Common myeloid progenitor, CD34-positive (primary cell): Measurements from ENCODE around the gene FOLR2. TPM values are rescaled to one million over a fixed set of nuclear protein-coding genes. Genes with fewer than 3 reads are reported as not detected.
"Not testable (repeated sequence)": the region's sequence is repeated elsewhere in the genome, so short reads cannot be mapped to it uniquely, and the experiment has no call there.

ENCODE experiments used
- CTCF ChIA-PET: fragments of 350-600 bp; sonication (Branson Sonifier 250); formaldehyde crosslinking; loops from one replicate; lab custom pipeline; 2021; ENCODE audit warnings: antibody characterized with exemption; lab: Charles Lee
- POLR2A ChIA-PET: fragments of 350-600 bp; sonication (Branson Sonifier 250); formaldehyde crosslinking; loops from one replicate; lab custom pipeline; 2021; ENCODE audit warnings: antibody characterized with exemption; lab: Charles Lee
- DNase-seq, 3 donors: peaks; one replicate each; pipeline versions ENCODE4 v3.0.0 to v3.0.0-alpha.2; 2013
- H3K27ac ChIP-seq, 2 experiments: 1 replicate in 1 of 2; 2 replicates in 1 of 2; pipeline ENCODE4 v1.7.0; 2013; ENCODE audit warnings: inconsistent platforms in 2 of 2, low read length in 2 of 2, mild to moderate bottlenecking in 2 of 2, low read depth in 1 of 2, moderate library complexity in 1 of 2; ENCODE audit not compliant: severe bottlenecking in 2 of 2, insufficient read depth in 1 of 2, poor library complexity in 1 of 2
- H3K27me3 ChIP-seq, 5 experiments: replicated peaks in 2 of 5; 1 replicate in 3 of 5; 2 replicates in 2 of 5; pipeline versions ENCODE4 v1.6.1 to v1.7.0; 2013; ENCODE audit warnings: low read length in 4 of 5, mild to moderate bottlenecking in 2 of 5, moderate library complexity in 2 of 5, inconsistent platforms in 1 of 5; ENCODE audit not compliant: insufficient read depth in 5 of 5, control insufficient read depth in 4 of 5
- H3K36me3 ChIP-seq, 4 experiments: 1 replicate in 2 of 4; 2 replicates in 2 of 4; pipeline versions ENCODE4 v1.6.1 to v1.7.0; 2013; ENCODE audit warnings: low read length in 3 of 4, control low read depth in 1 of 4, mild to moderate bottlenecking in 1 of 4; ENCODE audit not compliant: control insufficient read depth in 4 of 4, insufficient read depth in 4 of 4
- H3K4me1 ChIP-seq, 4 experiments: 1 replicate in 3 of 4; 2 replicates in 1 of 4; pipeline versions ENCODE4 v1.6.1 to v1.7.1; 2013; ENCODE audit warnings: low read length in 3 of 4, mild to moderate bottlenecking in 3 of 4, control low read depth in 1 of 4, inconsistent platforms in 1 of 4, moderate library complexity in 1 of 4; ENCODE audit not compliant: control insufficient read depth in 4 of 4, insufficient read depth in 4 of 4; ENCODE audit errors: control extremely low read depth in 1 of 4
- H3K4me3 ChIP-seq, 7 experiments: 1 replicate in 4 of 7; 2 replicates in 3 of 7; pipeline versions ENCODE4 v1.5.1 to v1.7.0; 2013; ENCODE audit warnings: mild to moderate bottlenecking in 7 of 7, low read length in 6 of 7, moderate library complexity in 6 of 7, inconsistent platforms in 2 of 7, low read depth in 2 of 7, control low read depth in 1 of 7; ENCODE audit not compliant: insufficient read depth in 4 of 7, control insufficient read depth in 1 of 7; ENCODE audit errors: extremely low read depth in 1 of 7
- H3K9me3 ChIP-seq, 5 experiments: 1 replicate in 4 of 5; 2 replicates in 1 of 5; pipeline versions ENCODE4 v1.6.1 to v1.7.1; 2013; ENCODE audit warnings: low read length in 4 of 5, mild to moderate bottlenecking in 2 of 5, inconsistent platforms in 1 of 5, low read depth in 1 of 5, moderate library complexity in 1 of 5; ENCODE audit not compliant: control insufficient read depth in 4 of 5, insufficient read depth in 2 of 5; ENCODE audit errors: control extremely low read depth in 1 of 5
- WGBS: methylation state at CpG from one replicate; pipeline ENCODE4 v1.1.5; 2013; ENCODE audit not compliant: insufficient coverage; 5-methylcytosine and 5-hydroxymethylcytosine counted together
- polyA plus RNA-seq: library from polyadenylated mRNA; unstranded; fragments of 120-200 nt; gene quantifications from one replicate; pipeline ENCODE4 v1.2.1, GENCODE V29; 2013

Gene FOLR2
- 0.25 TPM for polyA plus RNA-seq

DNA sequence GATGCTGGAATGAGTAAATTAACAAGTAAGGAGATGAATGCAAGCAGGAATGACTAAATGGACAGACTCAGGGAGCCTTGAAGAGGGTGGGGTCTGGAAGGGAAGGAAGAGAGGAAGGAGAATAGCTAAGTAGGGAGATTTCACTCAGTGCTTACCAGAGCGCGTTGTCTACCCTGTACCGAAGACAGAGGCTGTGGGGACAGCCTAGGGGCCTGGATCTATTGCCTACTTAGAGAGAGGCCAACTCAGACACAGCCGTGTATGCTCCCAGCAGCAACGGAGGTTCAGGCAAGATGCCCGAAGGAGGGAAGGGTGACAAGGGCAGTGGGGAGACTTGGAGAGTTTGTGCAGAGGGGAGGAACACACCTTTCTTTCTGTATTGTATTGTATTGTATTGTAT, at the start of gene FOLR2:
Gene FOLR2, plus strand, starts transcription at position 157 of the 400 bp plus-strand sequence. CDS start 1,791 bp downstream, outside the sequence.
- Histone ChIP-seq H3K27ac (no peak within 1 kb of the TSS), H3K9me3 (no peaks in the 10 kb centered on the region), H3K4me1 (peaks cover 8 to 30% (median 24%) of the 10 kb centered on the region in 4 experiments), H3K4me3 (no peak within 1 kb of the TSS), H3K36me3 (no peaks in the 10 kb centered on the region), H3K27me3 (no peaks in the 10 kb centered on the region)
- ChIA-PET CTCF (interaction anchor here (0.8 to 2.2 kb wide), 3 partner anchors 12 to 73 kb away, joined by 3 to 9 read pairs (median 3); no protein-coding TSS in a partner anchor), POLR2A (interaction anchor here (0.6 kb wide), 1 partner anchor 190 kb away, joined by 3 read pairs; no protein-coding TSS in a partner anchor)
- 98% methylated on average over 6 of the region's 6 CpGs for WGBS
- no peak for DNase-seq

DNA sequence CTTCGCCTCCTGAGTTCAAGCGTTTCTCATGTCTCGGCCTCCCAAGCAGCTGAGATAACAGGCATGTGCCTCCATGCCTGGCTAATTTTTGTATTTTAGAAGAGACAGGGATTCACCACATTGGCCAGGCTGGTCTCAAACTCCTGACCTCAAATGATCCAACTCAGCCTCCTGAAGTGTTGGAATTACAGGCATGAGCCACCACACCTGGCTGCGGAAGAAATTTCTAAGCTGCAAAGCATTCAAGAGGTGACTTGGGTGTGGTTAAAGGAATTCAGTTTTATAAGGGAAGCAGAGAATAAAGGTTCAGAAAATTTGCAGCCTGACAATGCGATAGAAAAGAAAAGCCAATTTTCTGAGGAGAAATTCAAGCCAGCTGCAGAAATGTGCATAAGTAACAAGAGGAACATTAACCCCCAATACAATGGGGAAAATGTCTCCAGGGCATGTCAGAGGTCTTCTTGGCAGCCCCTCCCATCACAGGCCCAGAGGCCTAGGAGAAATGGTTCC, 47.5 kb upstream of the FOLR2 start:
- CTCF ChIA-PET = interaction anchor here (1.0 to 1.8 kb wide), 3 partner anchors 14 to 262 kb away, joined by 4 to 6 read pairs (median 5); no protein-coding TSS in a partner anchor
- H3K4me1 ChIP-seq, H3K4me3 ChIP-seq, POLR2A ChIA-PET, H3K27ac ChIP-seq, DNase-seq, H3K9me3 ChIP-seq, H3K36me3 ChIP-seq, H3K27me3 ChIP-seq: not testable (repeated sequence)
- WGBS = 100% methylated on average over 4 of the region's 5 CpGs

DNA sequence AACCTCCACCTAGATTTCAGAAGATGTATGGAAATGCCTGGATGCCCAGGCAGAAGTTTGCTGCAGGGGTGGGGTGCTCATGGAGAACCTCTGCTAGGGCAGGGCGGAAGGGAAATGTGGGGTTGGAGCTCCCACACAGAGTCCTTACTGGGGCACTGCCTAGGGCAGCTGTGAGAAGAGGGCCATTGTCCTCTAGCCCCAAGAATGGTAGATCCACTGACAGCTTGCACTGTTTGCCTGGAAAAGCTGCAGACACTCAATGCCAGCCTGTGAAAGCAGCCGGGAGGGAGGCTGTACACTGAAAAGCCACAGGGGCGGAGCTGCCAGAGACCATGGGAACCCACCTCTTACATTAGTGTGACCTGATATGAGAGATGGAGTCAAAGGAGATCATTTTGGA, 46.8 kb upstream of the FOLR2 start:
- DNase-seq, H3K4me1 ChIP-seq, H3K27me3 ChIP-seq, H3K27ac ChIP-seq, H3K9me3 ChIP-seq, H3K36me3 ChIP-seq, H3K4me3 ChIP-seq, POLR2A ChIA-PET: not testable (repeated sequence)
- CTCF ChIA-PET = interaction anchor here (1.7 to 1.8 kb wide), 2 partner anchors 13 to 261 kb away, joined by 5 to 6 read pairs; no protein-coding TSS in a partner anchor
- 100% methylated on average over 1 of the region's 3 CpGs for WGBS

DNA sequence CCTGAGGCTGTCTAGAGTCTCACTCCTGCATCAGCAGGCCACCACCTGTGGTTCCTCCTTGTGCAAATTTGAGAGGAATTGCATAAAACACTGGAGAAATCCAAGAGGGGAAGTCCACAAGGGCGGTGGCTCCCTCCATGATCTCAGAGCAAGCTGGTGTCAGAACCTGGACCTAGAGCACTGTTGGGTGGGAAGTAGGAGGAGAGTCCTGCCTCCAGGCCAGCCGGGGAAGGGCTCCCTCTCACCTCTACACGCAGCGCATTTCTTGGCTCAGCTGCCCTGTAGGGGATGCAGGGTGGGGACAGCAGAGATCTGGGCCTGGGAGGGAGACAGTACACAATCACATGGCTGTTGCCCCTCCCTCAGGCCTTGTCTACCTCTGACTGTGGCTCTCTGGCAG, 44.6 kb upstream of the FOLR2 start:
- POLR2A ChIA-PET, H3K9me3 ChIP-seq, H3K4me3 ChIP-seq, CTCF ChIA-PET, H3K36me3 ChIP-seq, H3K27me3 ChIP-seq, H3K27ac ChIP-seq, DNase-seq, H3K4me1 ChIP-seq: not testable (repeated sequence)
- 100% methylated on average over 1 of the region's 4 CpGs for WGBS

DNA sequence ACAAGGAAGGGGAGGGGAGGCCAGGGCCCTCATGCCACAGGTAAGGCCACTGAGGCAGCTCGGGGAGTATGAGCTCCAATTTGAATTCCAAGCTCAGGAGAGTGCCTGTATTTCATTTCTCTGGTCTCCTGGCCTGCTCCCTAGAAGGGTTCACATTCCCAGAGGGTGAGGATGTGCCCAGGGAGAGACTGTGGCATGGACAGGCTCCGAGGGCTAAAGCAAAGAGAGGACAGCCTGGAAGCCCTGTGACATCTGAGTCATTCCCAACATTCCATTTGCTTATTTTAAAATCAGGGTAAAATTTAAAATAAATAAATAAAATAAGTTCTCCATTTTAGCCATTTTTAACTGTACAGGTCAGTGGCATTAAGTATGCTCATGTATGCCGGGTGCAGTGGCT, 43.3 kb upstream of the FOLR2 start:
- no peak for DNase-seq
- ChIA-PET CTCF (interaction anchor here (2.3 kb wide), 1 partner anchor 10 kb away, joined by 6 read pairs; no protein-coding TSS in a partner anchor), POLR2A (interaction anchor here (0.7 kb wide), 1 partner anchor 16 kb away, joined by 3 read pairs; no protein-coding TSS in a partner anchor)
- no peaks in the 10 kb centered on the region for H3K4me1 ChIP-seq
- no peaks in the 10 kb centered on the region for H3K36me3 ChIP-seq
- H3K4me3 ChIP-seq = no peak overlapping the region
- no peak overlapping the region for H3K27ac ChIP-seq
- H3K27me3 ChIP-seq = no peaks in the 10 kb centered on the region
- no peaks in the 10 kb centered on the region for H3K9me3 ChIP-seq
- WGBS = 100% methylated on average over 1 of the region's 3 CpGs

DNA sequence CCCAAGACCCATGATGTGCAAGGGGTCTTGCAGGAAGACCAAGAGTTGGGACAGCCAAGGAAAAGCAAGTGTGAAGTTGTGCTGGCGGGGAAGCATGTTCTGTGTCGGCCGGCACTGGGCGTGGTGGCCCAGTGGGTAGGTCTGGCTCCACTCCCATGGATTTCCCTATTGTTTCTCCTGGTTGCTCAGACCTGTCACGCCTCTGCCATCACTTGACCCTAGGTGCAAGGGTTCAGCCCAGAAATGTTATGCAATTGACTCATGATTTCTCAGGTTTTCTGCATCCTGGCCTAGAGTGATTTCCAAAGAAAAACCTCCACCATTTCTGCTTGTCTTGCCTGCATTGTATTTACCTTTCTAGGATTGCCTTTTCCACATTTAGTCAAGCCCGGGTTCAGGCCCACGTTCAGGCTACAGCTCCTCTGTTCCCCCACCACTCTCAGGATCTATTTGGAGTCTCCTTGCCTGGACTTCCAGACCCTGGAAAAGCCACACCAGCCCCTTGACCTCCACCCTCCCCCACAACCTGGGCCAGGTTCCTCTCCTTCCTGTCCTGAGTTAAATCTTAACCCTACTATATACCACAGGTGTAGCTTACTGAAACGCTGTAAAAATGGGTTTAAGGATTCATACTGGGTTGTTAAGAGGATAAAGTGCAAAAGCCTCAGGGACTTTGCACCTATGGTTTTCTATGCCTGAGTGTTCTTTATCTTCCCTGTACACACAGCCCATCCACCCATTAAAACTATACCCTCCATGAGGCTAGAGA, 42.1 kb upstream of the FOLR2 start:
- Histone ChIP-seq H3K9me3 (no peaks in the 10 kb centered on the region), H3K27ac (no peak overlapping the region), H3K27me3 (no peaks in the 10 kb centered on the region), H3K4me1 (no peaks in the 10 kb centered on the region), H3K4me3 (no peak overlapping the region), H3K36me3 (no peaks in the 10 kb centered on the region)
- POLR2A ChIA-PET = no interaction called here
- CTCF ChIA-PET = interaction anchor here (0.6 to 2.3 kb wide), 2 partner anchors 9 to 104 kb away, joined by 5 to 6 read pairs; no protein-coding TSS in a partner anchor
- 98% methylated on average over 6 of the region's 8 CpGs for WGBS
- DNase-seq = no peak

DNA sequence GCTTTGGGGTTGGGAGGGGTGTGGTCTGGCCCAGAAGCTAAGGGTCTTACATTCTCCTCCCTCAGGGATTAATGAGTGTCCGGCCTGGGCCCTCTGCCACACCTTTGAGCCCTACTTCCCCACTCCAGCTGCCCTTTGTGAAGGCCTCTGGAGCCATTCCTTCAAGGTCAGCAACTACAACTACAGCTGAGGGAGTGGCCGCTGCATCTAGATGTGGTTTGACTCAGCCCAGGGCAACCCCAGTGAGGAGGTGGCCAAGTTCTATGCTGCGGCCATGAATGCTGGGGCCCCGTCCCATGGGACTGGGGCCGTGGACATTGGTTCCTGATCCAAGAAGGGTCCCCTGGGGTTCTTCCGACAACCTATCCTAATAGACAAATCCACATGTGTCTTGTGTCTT, 38.9 kb upstream of the FOLR2 start:
- DNase-seq = no peak
- CTCF ChIA-PET = interaction anchor here (1.6 kb wide), 1 partner anchor 11 kb away, joined by 3 read pairs; no protein-coding TSS in a partner anchor
- WGBS = 100% methylated on average over 1 of the region's 6 CpGs

More for the DNA sequence above, 38.9 kb upstream of the FOLR2 start:
- no peaks in the 10 kb centered on the region for H3K36me3 ChIP-seq
- no peak overlapping the region for H3K4me3 ChIP-seq
- H3K9me3 ChIP-seq = no peaks in the 10 kb centered on the region
- no peaks in the 10 kb centered on the region for H3K27me3 ChIP-seq
- H3K27ac ChIP-seq = no peak overlapping the region
- H3K4me1 ChIP-seq = peaks cover 0 to 4% (median 0%) of the 10 kb centered on the region in 4 experiments
- POLR2A ChIA-PET = no interaction called here
